Measurements from ENCODE around the gene CPA1.

Gene CPA1

GRCh38 chr7:130401101-130401500 lies 20.8 kb downstream of the CPA1 start:
- no peak for DNase-seq (ENCODE audit: low spot score)
- no peak overlapping the region for H3K4ac ChIP-seq (ENCODE audit: low read length)
- no peak overlapping the region for H3K18ac ChIP-seq (ENCODE audit: low read length)
- no peak overlapping the region for H2AK5ac ChIP-seq (ENCODE audit: low read depth, low read length)
- H3K4me3 ChIP-seq (ENCODE audit: low read length in 2 of 2) = no peak overlapping the region
- no peak overlapping the region for H4K91ac ChIP-seq (ENCODE audit: low read depth, low read length, poor library complexity)
- no peak overlapping the region for H3K14ac ChIP-seq (ENCODE audit: low read length)
- no peak overlapping the region for H3K23ac ChIP-seq (ENCODE audit: low read depth, low read length, poor library complexity)
- no peak overlapping the region for H3K27ac ChIP-seq (replicated peaks; ENCODE audit: low read length)
- no peak overlapping the region for H2BK120ac ChIP-seq (ENCODE audit: low read depth, low read length)
- H4K8ac ChIP-seq (ENCODE audit: low read depth, low read length) = no peak overlapping the region
- H3K4me2 ChIP-seq (ENCODE audit: insufficient read depth, low read length, poor library complexity, severe bottlenecking) = no peak overlapping the region
- no peaks in the 10 kb centered on the region for H3K27me3 ChIP-seq (ENCODE audit: control insufficient read depth in 3 of 3, insufficient read depth in 3 of 3, low read depth in 1 of 3, low read length in 3 of 3)
- no peak overlapping the region for H2AFZ ChIP-seq (ENCODE audit: low read length)
- H2BK15ac ChIP-seq (ENCODE audit: low read length) = no peak overlapping the region
- H2BK12ac ChIP-seq (ENCODE audit: low read length) = no peak overlapping the region
- H3K79me1 ChIP-seq (ENCODE audit: low read depth, low read length) = no peaks in the 10 kb centered on the region
- WGBS, 2 donors (ENCODE audit: extremely low coverage in 2 of 2, insufficient read length in 2 of 2, insufficient replicate concordance in 1 of 2) = no CpG with 5 or more reads among the region's 1 CpG
- H3K9me3 ChIP-seq (replicated peaks in 1 of 2; ENCODE audit: control insufficient read depth in 2 of 2, insufficient read depth in 1 of 2, low read depth in 1 of 2, low read length in 2 of 2) = peaks cover 0 to 3% of the 10 kb centered on the region in 2 donors
- H3K4me1 ChIP-seq (ENCODE audit: control insufficient read depth in 2 of 2, insufficient read depth in 1 of 2, low read depth in 1 of 2, low read length in 2 of 2) = peaks cover under 1 to 5% of the 10 kb centered on the region in 2 donors
- H2BK5ac ChIP-seq (ENCODE audit: low read length) = no peak overlapping the region
- peaks cover 4 to 63% of the 10 kb centered on the region in 2 donors for H3K36me3 ChIP-seq (replicated peaks in 1 of 2; ENCODE audit: control insufficient read depth in 2 of 2, insufficient read depth in 2 of 2, low read length in 2 of 2)
- H3K9ac ChIP-seq (ENCODE audit: low read depth, low read length, poor library complexity) = no peak overlapping the region

DNA sequence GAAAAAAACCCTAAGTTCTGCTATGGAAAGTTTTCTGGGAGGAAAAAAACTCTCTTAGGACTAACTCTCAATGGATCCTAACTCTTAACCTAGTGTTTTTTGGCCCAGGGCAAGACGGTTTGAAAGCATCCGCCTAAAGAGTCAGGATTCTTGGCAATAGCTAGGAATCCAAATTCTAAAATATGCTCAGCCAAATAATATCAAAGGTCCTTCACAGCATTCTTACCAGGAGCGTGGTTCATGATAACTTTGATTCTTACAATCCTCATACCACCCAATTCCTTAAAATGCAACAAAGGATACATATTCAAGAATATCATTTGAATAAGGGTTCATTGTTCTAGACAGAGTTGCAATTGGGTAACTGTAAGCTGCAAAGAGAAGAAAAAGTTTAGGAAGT lies 21.3 kb downstream of the CPA1 start:
- no peak overlapping the region for H3K14ac ChIP-seq (ENCODE audit: low read length)
- no peak overlapping the region for H4K91ac ChIP-seq (ENCODE audit: low read depth, low read length, poor library complexity)
- H2AK5ac ChIP-seq (ENCODE audit: low read depth, low read length) = no peak overlapping the region
- no peak overlapping the region for H2BK15ac ChIP-seq (ENCODE audit: low read length)
- peaks cover 4 to 63% of the 10 kb centered on the region in 2 donors for H3K36me3 ChIP-seq (replicated peaks in 1 of 2; ENCODE audit: control insufficient read depth in 2 of 2, insufficient read depth in 2 of 2, low read length in 2 of 2)
- H3K4me2 ChIP-seq (ENCODE audit: insufficient read depth, low read length, poor library complexity, severe bottlenecking) = no peak overlapping the region
- H3K4me1 ChIP-seq (ENCODE audit: control insufficient read depth in 2 of 2, insufficient read depth in 1 of 2, low read depth in 1 of 2, low read length in 2 of 2) = peaks cover 0 to 4% of the 10 kb centered on the region in 2 donors
- no peak overlapping the region for H3K4ac ChIP-seq (ENCODE audit: low read length)
- H3K18ac ChIP-seq (ENCODE audit: low read length) = no peak overlapping the region
- no peak overlapping the region for H4K8ac ChIP-seq (ENCODE audit: low read depth, low read length)
- H2BK120ac ChIP-seq (ENCODE audit: low read depth, low read length) = no peak overlapping the region
- no CpG with 5 or more reads among the region's 3 CpGs for WGBS, 2 donors (ENCODE audit: extremely low coverage in 2 of 2, insufficient read length in 2 of 2, insufficient replicate concordance in 1 of 2)
- H3K4me3 ChIP-seq (ENCODE audit: low read length in 2 of 2) = no peak overlapping the region
- H3K23ac ChIP-seq (ENCODE audit: low read depth, low read length, poor library complexity) = no peak overlapping the region
- no peaks in the 10 kb centered on the region for H3K79me1 ChIP-seq (ENCODE audit: low read depth, low read length)
- H2BK12ac ChIP-seq (ENCODE audit: low read length) = no peak overlapping the region
- H3K27me3 ChIP-seq (ENCODE audit: control insufficient read depth in 3 of 3, insufficient read depth in 3 of 3, low read depth in 1 of 3, low read length in 3 of 3) = no peaks in the 10 kb centered on the region
- H3K27ac ChIP-seq (replicated peaks; ENCODE audit: low read length) = no peak overlapping the region
- no peak for DNase-seq (ENCODE audit: low spot score)
- no peak overlapping the region for H2BK5ac ChIP-seq (ENCODE audit: low read length)
- H3K9ac ChIP-seq (ENCODE audit: low read depth, low read length, poor library complexity) = no peak overlapping the region
- peaks cover 0 to 3% of the 10 kb centered on the region in 2 donors for H3K9me3 ChIP-seq (replicated peaks in 1 of 2; ENCODE audit: control insufficient read depth in 2 of 2, insufficient read depth in 1 of 2, low read depth in 1 of 2, low read length in 2 of 2)
- no peak overlapping the region for H2AFZ ChIP-seq (ENCODE audit: low read length)

GRCh38 chr7:130405003-130405402 lies 24.7 kb downstream of the CPA1 start:
- Histone ChIP-seq H3K14ac (ENCODE audit: low read length) (no peak overlapping the region), H2BK15ac (ENCODE audit: low read length) (no peak overlapping the region), H3K4me3 (ENCODE audit: low read length in 2 of 2) (no peak overlapping the region), H3K4me1 (ENCODE audit: control insufficient read depth in 2 of 2, insufficient read depth in 1 of 2, low read depth in 1 of 2, low read length in 2 of 2) (peaks cover 4 to 19% of the 10 kb centered on the region in 2 donors), H3K27ac (replicated peaks; ENCODE audit: low read length) (no peak overlapping the region), H2BK120ac (ENCODE audit: low read depth, low read length) (no peak overlapping the region), H3K9me3 (replicated peaks in 1 of 2; ENCODE audit: control insufficient read depth in 2 of 2, insufficient read depth in 1 of 2, low read depth in 1 of 2, low read length in 2 of 2) (peaks cover 0 to 3% of the 10 kb centered on the region in 2 donors), H3K4me2 (ENCODE audit: insufficient read depth, low read length, poor library complexity, severe bottlenecking) (no peak overlapping the region), H4K8ac (ENCODE audit: low read depth, low read length) (no peak overlapping the region), H3K9ac (ENCODE audit: low read depth, low read length, poor library complexity) (no peak overlapping the region), H3K27me3 (ENCODE audit: control insufficient read depth in 3 of 3, insufficient read depth in 3 of 3, low read depth in 1 of 3, low read length in 3 of 3) (no peaks in the 10 kb centered on the region), H3K18ac (ENCODE audit: low read length) (no peak overlapping the region), H3K23ac (ENCODE audit: low read depth, low read length, poor library complexity) (no peak overlapping the region), H2AK5ac (ENCODE audit: low read depth, low read length) (no peak overlapping the region), H2BK5ac (ENCODE audit: low read length) (no peak overlapping the region), H3K79me1 (ENCODE audit: low read depth, low read length) (no peaks in the 10 kb centered on the region), H4K91ac (ENCODE audit: low read depth, low read length, poor library complexity) (no peak overlapping the region), H3K36me3 (replicated peaks in 1 of 2; ENCODE audit: control insufficient read depth in 2 of 2, insufficient read depth in 2 of 2, low read length in 2 of 2) (peaks cover 6 to 43% of the 10 kb centered on the region in 2 donors), H3K4ac (ENCODE audit: low read length) (no peak overlapping the region), H2AFZ (ENCODE audit: low read length) (no peak overlapping the region), H2BK12ac (ENCODE audit: low read length) (no peak overlapping the region)
- WGBS, 2 donors (ENCODE audit: extremely low coverage in 2 of 2, insufficient read length in 2 of 2, insufficient replicate concordance in 1 of 2) = no CpG with 5 or more reads among the region's 2 CpGs
- no peak for DNase-seq (ENCODE audit: low spot score)

- peak overlapping the region; percentile 63 for H2AFZ ChIP-seq (ENCODE audit: low read length)
- H3K4me2 ChIP-seq (ENCODE audit: insufficient read depth, low read length, poor library complexity, severe bottlenecking) = no peak overlapping the region
- H3K36me3 ChIP-seq (replicated peaks in 1 of 2; ENCODE audit: control insufficient read depth in 2 of 2, insufficient read depth in 2 of 2, low read length in 2 of 2) = peaks cover 2% of the 10 kb centered on the region in 2 donors
- no peak overlapping the region for H3K4me3 ChIP-seq (ENCODE audit: low read length in 2 of 2)
- H3K18ac ChIP-seq (ENCODE audit: low read length) = no peak overlapping the region
- no peak for DNase-seq (ENCODE audit: low spot score)
- H3K27ac ChIP-seq (replicated peaks; ENCODE audit: low read length) = no peak overlapping the region
- H2BK120ac ChIP-seq (ENCODE audit: low read depth, low read length) = no peak overlapping the region
- no peak overlapping the region for H2AK5ac ChIP-seq (ENCODE audit: low read depth, low read length)
- H4K8ac ChIP-seq (ENCODE audit: low read depth, low read length) = no peak overlapping the region
- H3K9me3 ChIP-seq (replicated peaks in 1 of 2; ENCODE audit: control insufficient read depth in 2 of 2, insufficient read depth in 1 of 2, low read depth in 1 of 2, low read length in 2 of 2) = no peaks in the 10 kb centered on the region
- H2BK12ac ChIP-seq (ENCODE audit: low read length) = no peak overlapping the region
- no peaks in the 10 kb centered on the region for H3K27me3 ChIP-seq (ENCODE audit: control insufficient read depth in 3 of 3, insufficient read depth in 3 of 3, low read depth in 1 of 3, low read length in 3 of 3)
- H3K79me1 ChIP-seq (ENCODE audit: low read depth, low read length) = no peaks in the 10 kb centered on the region
- H4K91ac ChIP-seq (ENCODE audit: low read depth, low read length, poor library complexity) = no peak overlapping the region
- H3K4ac ChIP-seq (ENCODE audit: low read length) = no peak overlapping the region
- no CpG with 5 or more reads among the region's 3 CpGs for WGBS, 2 donors (ENCODE audit: extremely low coverage in 2 of 2, insufficient read length in 2 of 2, insufficient replicate concordance in 1 of 2)
- no peak overlapping the region for H3K14ac ChIP-seq (ENCODE audit: low read length)
- no peak overlapping the region for H2BK15ac ChIP-seq (ENCODE audit: low read length)
- H2BK5ac ChIP-seq (ENCODE audit: low read length) = no peak overlapping the region
- H3K4me1 ChIP-seq (ENCODE audit: control insufficient read depth in 2 of 2, insufficient read depth in 1 of 2, low read depth in 1 of 2, low read length in 2 of 2) = peaks cover 6 to 32% of the 10 kb centered on the region in 2 donors
- no peak overlapping the region for H3K9ac ChIP-seq (ENCODE audit: low read depth, low read length, poor library complexity)
- no peak overlapping the region for H3K23ac ChIP-seq (ENCODE audit: low read depth, low read length, poor library complexity)
Measured at GRCh38 chr7:130409067-130409711, 28.9 kb downstream of the CPA1 start.
